ENCODE measurements around the gene SNX33.

Gene SNX33

GRCh38 chr15:75656813-75657212, 9.1 kb downstream of the SNX33 start:
- TF ChIP-seq CTCF (IDR thresholded peaks at IDR 0.05; ENCODE audit: borderline replicate concordance, insufficient read depth, low read depth, low read length): no peak
- no peak overlapping the region for H3K4me3 ChIP-seq (ENCODE audit: low read depth, low read length)

- TF ChIP-seq CTCF (IDR thresholded peaks at IDR 0.05; ENCODE audit: borderline replicate concordance, insufficient read depth, low read depth, low read length): no peak
Observed at GRCh38 chr15:75659141-75659771, 11.5 kb downstream of the SNX33 start.

DNA sequence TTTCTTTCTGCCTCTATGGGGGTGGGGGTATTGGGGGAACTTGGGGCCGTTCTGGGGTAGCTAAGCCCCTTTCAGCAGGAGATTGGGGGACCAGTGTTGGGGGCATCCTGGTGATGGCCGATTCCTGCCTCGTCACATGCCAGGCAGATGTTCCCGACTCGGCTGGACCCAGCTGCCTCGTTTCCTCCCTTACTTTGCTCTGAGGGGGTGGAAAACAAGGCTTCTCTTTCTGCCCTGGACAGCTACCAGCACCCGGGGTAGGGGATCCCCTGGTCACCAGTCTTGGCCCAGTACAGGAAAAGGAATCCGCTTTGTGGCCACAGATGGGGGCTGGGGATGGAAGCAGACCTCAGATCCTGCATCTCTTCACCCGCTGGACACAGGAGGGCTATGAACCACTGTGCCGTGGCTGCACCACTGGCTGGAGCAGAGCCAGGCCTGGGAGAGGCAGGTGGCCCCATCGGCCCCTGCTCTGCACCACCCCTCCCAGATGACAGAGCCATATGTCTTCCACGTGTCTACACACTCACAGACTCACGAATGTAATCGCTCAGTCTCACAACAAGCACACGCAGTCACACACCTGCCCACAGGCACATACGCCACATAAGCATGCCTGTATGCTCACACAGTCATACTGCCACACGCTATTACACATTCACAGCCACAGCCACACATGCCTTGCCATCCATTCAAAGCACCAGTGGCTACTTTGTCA, 12.4 kb downstream of the SNX33 start:
- H3K4me3 ChIP-seq (ENCODE audit: low read depth, low read length): no peak overlapping the region
- no peak for TF ChIP-seq CTCF (IDR thresholded peaks at IDR 0.05; ENCODE audit: borderline replicate concordance, insufficient read depth, low read depth, low read length)

More at GRCh38 chr15:75659141-75659771, 11.5 kb downstream of the SNX33 start:
- H3K4me3 ChIP-seq (ENCODE audit: low read depth, low read length): no peak overlapping the region

GRCh38 chr15:75661100-75661755, 13.5 kb downstream of the SNX33 start:
- H3K4me3 ChIP-seq (ENCODE audit: low read depth, low read length): no peak overlapping the region
- no peak for TF ChIP-seq CTCF (IDR thresholded peaks at IDR 0.05; ENCODE audit: borderline replicate concordance, insufficient read depth, low read depth, low read length)

- no peak overlapping the region for H3K4me3 ChIP-seq (ENCODE audit: low read depth, low read length)
- TF ChIP-seq CTCF (IDR thresholded peaks at IDR 0.05; ENCODE audit: borderline replicate concordance, insufficient read depth, low read depth, low read length): no peak
Observed at GRCh38 chr15:75661756-75662140, 14.0 kb downstream of the SNX33 start.

- TF ChIP-seq CTCF (IDR thresholded peaks at IDR 0.05; ENCODE audit: borderline replicate concordance, insufficient read depth, low read depth, low read length): no peak
- H3K4me3 ChIP-seq (ENCODE audit: low read depth, low read length): no peak overlapping the region
Observed at GRCh38 chr15:75662823-75663519, 15.3 kb downstream of the SNX33 start.
